ENCODE data around the gene EZH2. TPM values are rescaled to one million over a fixed set of nuclear protein-coding genes. Genes with fewer than 3 reads are reported as not detected.

The EZH2 gene
- total RNA-seq, 1 experiment from 2014 or later: 46.5 TPM

- H3K27ac Mint-ChIP-seq (ENCODE audit: unreplicated experiment): no peak overlapping the region
- no peak for DNase-seq
- TF ChIP-seq CTCF (IDR thresholded peaks at IDR 0.05; ENCODE audit: unreplicated experiment): no peak
- peaks cover 5% of the 10 kb centered on the region for H3K27me3 Mint-ChIP-seq (ENCODE audit: unreplicated experiment)
- intact Hi-C loops (cut with micrococcal nuclease; ENCODE audit: unreplicated experiment): no loop called here
- H3K4me3 Mint-ChIP-seq (ENCODE audit: low read depth, unreplicated experiment): no peak overlapping the region
- no TSS peak for BruUV-seq (replicated peaks)
- no peaks in the 10 kb centered on the region for H3K9me3 Mint-ChIP-seq (ENCODE audit: low read depth, unreplicated experiment)
- H3K36me3 Mint-ChIP-seq (ENCODE audit: insufficient read depth, unreplicated experiment): no peaks in the 10 kb centered on the region
- CTCF ChIA-PET: no interaction called here
- no peaks in the 10 kb centered on the region for H3K4me1 Mint-ChIP-seq (ENCODE audit: low read depth, unreplicated experiment)
Observed at GRCh38 chr7:148903504-148903903, 19.4 kb upstream of the EZH2 start.

- H3K36me3 Mint-ChIP-seq (ENCODE audit: insufficient read depth, unreplicated experiment): no peaks in the 10 kb centered on the region
- CTCF ChIA-PET: no interaction called here
- intact Hi-C loops (cut with micrococcal nuclease; ENCODE audit: unreplicated experiment): no loop called here
- TF ChIP-seq CTCF (IDR thresholded peaks at IDR 0.05; ENCODE audit: unreplicated experiment): no peak
- no peak overlapping the region for H3K4me3 Mint-ChIP-seq (ENCODE audit: low read depth, unreplicated experiment)
- no peaks in the 10 kb centered on the region for H3K4me1 Mint-ChIP-seq (ENCODE audit: low read depth, unreplicated experiment)
- no TSS peak for BruUV-seq (replicated peaks)
- no peak overlapping the region for H3K27ac Mint-ChIP-seq (ENCODE audit: unreplicated experiment)
- no peaks in the 10 kb centered on the region for H3K9me3 Mint-ChIP-seq (ENCODE audit: low read depth, unreplicated experiment)
- no peaks in the 10 kb centered on the region for H3K27me3 Mint-ChIP-seq (ENCODE audit: unreplicated experiment)
- no peak for DNase-seq
Observed at GRCh38 chr7:148901178-148901577, 17.1 kb upstream of the EZH2 start.

- BruUV-seq (replicated peaks): no TSS peak
- Mint-ChIP-seq H3K27me3 (ENCODE audit: unreplicated experiment) (peaks cover 3% of the 10 kb centered on the region), H3K4me3 (ENCODE audit: low read depth, unreplicated experiment) (no peak overlapping the region), H3K4me1 (ENCODE audit: low read depth, unreplicated experiment) (no peaks in the 10 kb centered on the region), H3K36me3 (ENCODE audit: insufficient read depth, unreplicated experiment) (no peaks in the 10 kb centered on the region), H3K9me3 (ENCODE audit: low read depth, unreplicated experiment) (no peaks in the 10 kb centered on the region), H3K27ac (ENCODE audit: unreplicated experiment) (no peak overlapping the region)
- DNase-seq: peak; percentile 17
- TF ChIP-seq CTCF (IDR thresholded peaks at IDR 0.05; ENCODE audit: unreplicated experiment): no peak
- CTCF ChIA-PET: no interaction called here
- intact Hi-C loops (cut with micrococcal nuclease; ENCODE audit: unreplicated experiment): no loop called here
Observed at GRCh38 chr7:148898845-148899484, 14.9 kb upstream of the EZH2 start.

GRCh38 chr7:148894591-148894990 is 10.5 kb upstream of the EZH2 start:
- intact Hi-C loops (cut with micrococcal nuclease; ENCODE audit: unreplicated experiment): no loop called here
- DNase-seq: no peak
- CTCF ChIA-PET: no interaction called here
- Mint-ChIP-seq H3K27me3 (ENCODE audit: unreplicated experiment) (peaks cover 13% of the 10 kb centered on the region), H3K4me3 (ENCODE audit: low read depth, unreplicated experiment) (no peak overlapping the region), H3K4me1 (ENCODE audit: low read depth, unreplicated experiment) (no peaks in the 10 kb centered on the region), H3K27ac (ENCODE audit: unreplicated experiment) (no peak overlapping the region), H3K36me3 (ENCODE audit: insufficient read depth, unreplicated experiment) (no peaks in the 10 kb centered on the region), H3K9me3 (ENCODE audit: low read depth, unreplicated experiment) (no peaks in the 10 kb centered on the region)
- no peak for TF ChIP-seq CTCF (IDR thresholded peaks at IDR 0.05; ENCODE audit: unreplicated experiment)
- BruUV-seq (replicated peaks): no TSS peak
